HEK293 (cell line): ENCODE measurements around the gene CAMKMT.

Source experiments
- KLF16 ChIP-seq: fragments of 450-650 bp; formaldehyde crosslinking; IDR thresholded peaks from 2 replicates; pipeline ENCODE4 v1.5.1; 2017; ENCODE audit warnings: missing biosample characterization, missing genetic modification characterization
- RBAK ChIP-seq: fragments of 450-650 bp; formaldehyde crosslinking; IDR thresholded peaks from 2 replicates; pipeline ENCODE4 v1.5.1; 2016; ENCODE audit warnings: missing biosample characterization, missing genetic modification characterization
- SP2 ChIP-seq: fragments of 450-650 bp; formaldehyde crosslinking; IDR thresholded peaks from 2 replicates; pipeline ENCODE4 v1.5.1; 2016; ENCODE audit warnings: missing biosample characterization, missing genetic modification characterization
- ZBTB8A ChIP-seq: fragments of 450-650 bp; formaldehyde crosslinking; IDR thresholded peaks from 2 replicates; pipeline ENCODE4 v1.5.1; 2016; ENCODE audit warnings: missing biosample characterization, missing genetic modification characterization
- ZNF112 ChIP-seq: fragments of 450-650 bp; formaldehyde crosslinking; IDR thresholded peaks from 2 replicates; pipeline ENCODE4 v1.5.0; 2017; ENCODE audit warnings: missing biosample characterization, missing genetic modification characterization
- ZNF121 ChIP-seq: fragments of 450-650 bp; formaldehyde crosslinking; IDR thresholded peaks from 2 replicates; pipeline ENCODE4 v1.5.1; 2016; ENCODE audit warnings: missing biosample characterization, missing genetic modification characterization
- ZNF211 ChIP-seq: fragments of 450-650 bp; formaldehyde crosslinking; IDR thresholded peaks from 2 replicates; pipeline ENCODE4 v1.5.1; 2016; ENCODE audit warnings: low read depth, missing biosample characterization, missing genetic modification characterization
- ZNF23 ChIP-seq: fragments of 450-650 bp; formaldehyde crosslinking; IDR thresholded peaks from 2 replicates; pipeline ENCODE4 v1.5.1; 2016; ENCODE audit warnings: missing biosample characterization, missing genetic modification characterization, borderline replicate concordance
- ZNF274 ChIP-seq, 2 experiments: fragments of 200-500 bp in 1 of 2; fragments of 450-650 bp in 1 of 2; sonication (Bioruptor generic) in 1 of 2; formaldehyde crosslinking in 1 of 2; IDR thresholded peaks; 2 replicates each; pipeline versions ENCODE4 v1.5.1 to v1.6.1; 2014 to 2016; ENCODE audit warnings: borderline replicate concordance in 1 of 2, inconsistent platforms in 1 of 2, low read length in 1 of 2, missing biosample characterization in 1 of 2, missing genetic modification characterization in 1 of 2
- ZNF777 ChIP-seq: fragments of 450-650 bp; formaldehyde crosslinking; IDR thresholded peaks from 2 replicates; pipeline ENCODE4 v1.5.1; 2017; ENCODE audit warnings: missing biosample characterization, missing genetic modification characterization, borderline replicate concordance
- TF ChIP-seq, protein P1 (sequence below): fragments of 450-650 bp; formaldehyde crosslinking; IDR thresholded peaks from 2 replicates; pipeline ENCODE4 v1.5.1; 2016; ENCODE audit warnings: missing biosample characterization, missing genetic modification characterization
- TF ChIP-seq, protein P2 (sequence below): fragments of 450-650 bp; formaldehyde crosslinking; IDR thresholded peaks from 2 replicates; pipeline ENCODE4 v1.5.1; 2016; ENCODE audit warnings: missing biosample characterization, missing genetic modification characterization
- TF ChIP-seq, protein P3 (sequence below): IDR thresholded peaks from 2 replicates; pipeline ENCODE4 v1.6.1; 2011; ENCODE audit warnings: mild to moderate bottlenecking, low read depth, low read length, borderline replicate concordance

DNA sequence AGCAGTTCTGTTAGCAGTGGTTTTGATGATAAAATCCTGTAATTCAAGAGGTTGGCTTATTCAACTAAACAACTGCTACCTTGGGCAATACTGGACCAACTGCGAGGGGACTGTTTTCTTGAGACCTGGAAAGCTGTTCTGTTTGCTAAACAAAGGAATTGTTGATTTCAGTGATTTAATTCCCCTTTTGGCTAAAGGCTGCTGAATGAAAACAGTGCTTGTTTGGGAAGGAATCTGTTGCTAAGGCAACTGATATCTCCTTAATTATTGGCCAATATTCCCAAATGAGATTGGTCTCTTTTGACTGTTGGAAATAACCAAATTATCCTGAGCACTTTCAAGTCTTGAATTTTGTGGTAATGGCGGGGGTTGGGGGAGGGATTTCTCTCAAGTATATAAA lies 136.8 kb downstream of the CAMKMT start:
- TF ChIP-seq, protein P1, sequence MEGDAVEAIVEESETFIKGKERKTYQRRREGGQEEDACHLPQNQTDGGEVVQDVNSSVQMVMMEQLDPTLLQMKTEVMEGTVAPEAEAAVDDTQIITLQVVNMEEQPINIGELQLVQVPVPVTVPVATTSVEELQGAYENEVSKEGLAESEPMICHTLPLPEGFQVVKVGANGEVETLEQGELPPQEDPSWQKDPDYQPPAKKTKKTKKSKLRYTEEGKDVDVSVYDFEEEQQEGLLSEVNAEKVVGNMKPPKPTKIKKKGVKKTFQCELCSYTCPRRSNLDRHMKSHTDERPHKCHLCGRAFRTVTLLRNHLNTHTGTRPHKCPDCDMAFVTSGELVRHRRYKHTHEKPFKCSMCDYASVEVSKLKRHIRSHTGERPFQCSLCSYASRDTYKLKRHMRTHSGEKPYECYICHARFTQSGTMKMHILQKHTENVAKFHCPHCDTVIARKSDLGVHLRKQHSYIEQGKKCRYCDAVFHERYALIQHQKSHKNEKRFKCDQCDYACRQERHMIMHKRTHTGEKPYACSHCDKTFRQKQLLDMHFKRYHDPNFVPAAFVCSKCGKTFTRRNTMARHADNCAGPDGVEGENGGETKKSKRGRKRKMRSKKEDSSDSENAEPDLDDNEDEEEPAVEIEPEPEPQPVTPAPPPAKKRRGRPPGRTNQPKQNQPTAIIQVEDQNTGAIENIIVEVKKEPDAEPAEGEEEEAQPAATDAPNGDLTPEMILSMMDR: no peak
- TF ChIP-seq ZNF112 (tag by site-specific recombination): no peak
- TF ChIP-seq, protein P2, sequence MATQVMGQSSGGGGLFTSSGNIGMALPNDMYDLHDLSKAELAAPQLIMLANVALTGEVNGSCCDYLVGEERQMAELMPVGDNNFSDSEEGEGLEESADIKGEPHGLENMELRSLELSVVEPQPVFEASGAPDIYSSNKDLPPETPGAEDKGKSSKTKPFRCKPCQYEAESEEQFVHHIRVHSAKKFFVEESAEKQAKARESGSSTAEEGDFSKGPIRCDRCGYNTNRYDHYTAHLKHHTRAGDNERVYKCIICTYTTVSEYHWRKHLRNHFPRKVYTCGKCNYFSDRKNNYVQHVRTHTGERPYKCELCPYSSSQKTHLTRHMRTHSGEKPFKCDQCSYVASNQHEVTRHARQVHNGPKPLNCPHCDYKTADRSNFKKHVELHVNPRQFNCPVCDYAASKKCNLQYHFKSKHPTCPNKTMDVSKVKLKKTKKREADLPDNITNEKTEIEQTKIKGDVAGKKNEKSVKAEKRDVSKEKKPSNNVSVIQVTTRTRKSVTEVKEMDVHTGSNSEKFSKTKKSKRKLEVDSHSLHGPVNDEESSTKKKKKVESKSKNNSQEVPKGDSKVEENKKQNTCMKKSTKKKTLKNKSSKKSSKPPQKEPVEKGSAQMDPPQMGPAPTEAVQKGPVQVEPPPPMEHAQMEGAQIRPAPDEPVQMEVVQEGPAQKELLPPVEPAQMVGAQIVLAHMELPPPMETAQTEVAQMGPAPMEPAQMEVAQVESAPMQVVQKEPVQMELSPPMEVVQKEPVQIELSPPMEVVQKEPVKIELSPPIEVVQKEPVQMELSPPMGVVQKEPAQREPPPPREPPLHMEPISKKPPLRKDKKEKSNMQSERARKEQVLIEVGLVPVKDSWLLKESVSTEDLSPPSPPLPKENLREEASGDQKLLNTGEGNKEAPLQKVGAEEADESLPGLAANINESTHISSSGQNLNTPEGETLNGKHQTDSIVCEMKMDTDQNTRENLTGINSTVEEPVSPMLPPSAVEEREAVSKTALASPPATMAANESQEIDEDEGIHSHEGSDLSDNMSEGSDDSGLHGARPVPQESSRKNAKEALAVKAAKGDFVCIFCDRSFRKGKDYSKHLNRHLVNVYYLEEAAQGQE: no peak
- TF ChIP-seq RBAK: no peak
- TF ChIP-seq ZNF274 (IDR thresholded peaks at IDR 0.05; ENCODE audit: low read length): no peak
- no peak for TF ChIP-seq ZNF274 (tag by site-specific recombination; IDR thresholded peaks at IDR 0.05; ENCODE audit: borderline replicate concordance)
- TF ChIP-seq SP2 (tag by site-specific recombination): no peak
- TF ChIP-seq ZNF121 (tag by site-specific recombination): no peak
- no peak for TF ChIP-seq ZNF777 (tag by site-specific recombination)
- TF ChIP-seq KLF16 (tag by site-specific recombination): no peak
- TF ChIP-seq, protein P3, sequence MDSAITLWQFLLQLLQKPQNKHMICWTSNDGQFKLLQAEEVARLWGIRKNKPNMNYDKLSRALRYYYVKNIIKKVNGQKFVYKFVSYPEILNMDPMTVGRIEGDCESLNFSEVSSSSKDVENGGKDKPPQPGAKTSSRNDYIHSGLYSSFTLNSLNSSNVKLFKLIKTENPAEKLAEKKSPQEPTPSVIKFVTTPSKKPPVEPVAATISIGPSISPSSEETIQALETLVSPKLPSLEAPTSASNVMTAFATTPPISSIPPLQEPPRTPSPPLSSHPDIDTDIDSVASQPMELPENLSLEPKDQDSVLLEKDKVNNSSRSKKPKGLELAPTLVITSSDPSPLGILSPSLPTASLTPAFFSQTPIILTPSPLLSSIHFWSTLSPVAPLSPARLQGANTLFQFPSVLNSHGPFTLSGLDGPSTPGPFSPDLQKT: no peak
- no peak for TF ChIP-seq ZBTB8A (tag by site-specific recombination)
- no peak for TF ChIP-seq ZNF23
- TF ChIP-seq ZNF211 (tag by site-specific recombination): no peak
